CD4-positive, alpha-beta T cell (primary cell): ENCODE results near the gene RBM42. TPM values are rescaled to one million over a fixed set of nuclear protein-coding genes. Genes with fewer than 3 reads are reported as not detected.

Source experiments
- ATAC-seq: fragments of 200-7000 bp; cut with Tn5 transposase; one replicate; pipeline ENCODE4 v1.10.0; 2022; ENCODE audit warnings: mild to moderate bottlenecking; ENCODE audit not compliant: poor library complexity
- CTCF ChIA-PET: fragments of 350-600 bp; sonication (Branson Sonifier 250); formaldehyde crosslinking; loops from one replicate; lab custom pipeline; 2021; ENCODE audit warnings: antibody characterized with exemption, inconsistent platforms; lab: Charles Lee
- POLR2A ChIA-PET: fragments of 350-600 bp; sonication (Branson Sonifier 250); formaldehyde crosslinking; loops from one replicate; lab custom pipeline; 2021; ENCODE audit warnings: antibody characterized with exemption, inconsistent platforms; lab: Charles Lee
- DNase-seq, 14 experiments: peaks; one replicate each; pipeline ENCODE4 v3.0.0-alpha.2; 2013 to 2020; ENCODE audit warnings: mixed read lengths in 2 of 14
- H3K27ac ChIP-seq, 2 donors: one replicate each; pipeline versions ENCODE4 v1.5.1 to v1.7.0; 2013; ENCODE audit warnings: low read length in 2 of 2, low read depth in 1 of 2, mild to moderate bottlenecking in 1 of 2
- H3K27me3 ChIP-seq, 2 experiments: 1 replicate in 1 of 2; 2 replicates in 1 of 2; pipeline versions ENCODE4 v1.6.1 to v1.7.0; 2013; ENCODE audit warnings: low read length in 2 of 2, control low read depth in 1 of 2, mild to moderate bottlenecking in 1 of 2, moderate library complexity in 1 of 2; ENCODE audit not compliant: insufficient read depth in 2 of 2, control insufficient read depth in 1 of 2
- H3K36me3 ChIP-seq: one replicate; pipeline ENCODE4 v1.6.1; 2013; ENCODE audit warnings: low read length, control low read depth; ENCODE audit not compliant: insufficient read depth
- H3K4me1 ChIP-seq: one replicate; pipeline ENCODE4 v1.6.1; 2013; ENCODE audit warnings: low read length, control low read depth; ENCODE audit not compliant: insufficient read depth
- H3K4me3 ChIP-seq: one replicate; pipeline ENCODE4 v1.5.1; 2013; ENCODE audit warnings: mild to moderate bottlenecking, low read length, moderate library complexity
- H3K9me3 ChIP-seq, 2 experiments: 1 replicate in 1 of 2; 2 replicates in 1 of 2; pipeline versions ENCODE4 v1.6.1 to v1.7.0; 2013; ENCODE audit warnings: low read length in 2 of 2, mild to moderate bottlenecking in 2 of 2, control low read depth in 1 of 2, moderate library complexity in 1 of 2; ENCODE audit not compliant: control insufficient read depth in 1 of 2, insufficient read depth in 1 of 2
- H3K27ac Mint-ChIP-seq: one replicate; pipeline ENCODE4 v1.8.0; 2020; ENCODE audit warnings: mixed read lengths
- H3K27me3 Mint-ChIP-seq: one replicate; pipeline ENCODE4 v1.8.0; 2021; ENCODE audit warnings: mixed read lengths
- H3K36me3 Mint-ChIP-seq: one replicate; pipeline ENCODE4 v1.8.0; 2021; ENCODE audit warnings: low read depth, mixed read lengths
- H3K4me1 Mint-ChIP-seq: one replicate; pipeline ENCODE4 v1.8.0; 2021; ENCODE audit warnings: low read depth, mixed read lengths
- H3K4me3 Mint-ChIP-seq: one replicate; pipeline ENCODE4 v1.8.0; 2020; ENCODE audit warnings: mild to moderate bottlenecking, mixed read lengths
- H3K9me3 Mint-ChIP-seq: one replicate; pipeline ENCODE4 v1.8.0; 2020; ENCODE audit warnings: mixed read lengths
- intact Hi-C, 2 experiments: fragments of 100-400 bp; cut with DNase I in 1 of 2; cut with micrococcal nuclease in 1 of 2; formaldehyde crosslinking; loops; one replicate each; pipeline versions ENCODE4 v1.15.1 to v1.9.0; 2023 to 2025; cut with DNase I, micrococcal nuclease
- total RNA-seq, 174 experiments: library from RNA in 2 of 174; stranded (reverse) in 2 of 174; gene quantifications; one replicate each; pipeline ENCODE4 v1.2.3 and lab custom pipeline; 2021 to 2026
- TF ChIP-seq, protein P1 (sequence below): fragments of 200-600 bp; IDR thresholded peaks from one replicate; pipeline ENCODE4 v1.8.0; 2022; ENCODE audit warnings: antibody characterized with exemption, mild to moderate bottlenecking

Gene RBM42
- total RNA-seq, 2 experiments from 2014 or later: 45.7 to 48.8 TPM

GRCh38 chr19:35673121-35673804 lies 44.4 kb downstream of the RBM42 start:
- H3K27me3 ChIP-seq: peaks cover 11 to 13% of the 10 kb centered on the region in 2 experiments
- peaks cover 12% of the 10 kb centered on the region for H3K4me1 ChIP-seq
- peak; percentile 79 for ATAC-seq
- Mint-ChIP-seq H3K36me3 (no peaks in the 10 kb centered on the region), H3K4me1 (peaks cover 10% of the 10 kb centered on the region), H3K4me3 (peak overlapping the region; percentile 65), H3K27me3 (peaks cover 29% of the 10 kb centered on the region), H3K9me3 (no peaks in the 10 kb centered on the region), H3K27ac (no peak overlapping the region)
- ChIA-PET CTCF (interaction anchor here (0.6 kb wide), 1 partner anchor 21 kb away, joined by 4 read pairs; no protein-coding TSS in a partner anchor), POLR2A (interaction anchor here (1.1 to 1.9 kb wide), 2 partner anchors 25 to 30 kb away, joined by 6 to 7 read pairs; partner anchors contain the start of gene COX6B1)
- intact Hi-C loops: loop anchor here in 1 of 2 experiments (10.0 kb wide), 1 partner anchor 108 kb away; the partner anchor contains the start of gene ATP4A
- H3K36me3 ChIP-seq: no peaks in the 10 kb centered on the region
- no peak overlapping the region for H3K27ac ChIP-seq
- no peaks in the 10 kb centered on the region for H3K9me3 ChIP-seq
- TF ChIP-seq, protein P1, sequence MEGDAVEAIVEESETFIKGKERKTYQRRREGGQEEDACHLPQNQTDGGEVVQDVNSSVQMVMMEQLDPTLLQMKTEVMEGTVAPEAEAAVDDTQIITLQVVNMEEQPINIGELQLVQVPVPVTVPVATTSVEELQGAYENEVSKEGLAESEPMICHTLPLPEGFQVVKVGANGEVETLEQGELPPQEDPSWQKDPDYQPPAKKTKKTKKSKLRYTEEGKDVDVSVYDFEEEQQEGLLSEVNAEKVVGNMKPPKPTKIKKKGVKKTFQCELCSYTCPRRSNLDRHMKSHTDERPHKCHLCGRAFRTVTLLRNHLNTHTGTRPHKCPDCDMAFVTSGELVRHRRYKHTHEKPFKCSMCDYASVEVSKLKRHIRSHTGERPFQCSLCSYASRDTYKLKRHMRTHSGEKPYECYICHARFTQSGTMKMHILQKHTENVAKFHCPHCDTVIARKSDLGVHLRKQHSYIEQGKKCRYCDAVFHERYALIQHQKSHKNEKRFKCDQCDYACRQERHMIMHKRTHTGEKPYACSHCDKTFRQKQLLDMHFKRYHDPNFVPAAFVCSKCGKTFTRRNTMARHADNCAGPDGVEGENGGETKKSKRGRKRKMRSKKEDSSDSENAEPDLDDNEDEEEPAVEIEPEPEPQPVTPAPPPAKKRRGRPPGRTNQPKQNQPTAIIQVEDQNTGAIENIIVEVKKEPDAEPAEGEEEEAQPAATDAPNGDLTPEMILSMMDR: no peak
- peak in 12 of 14 experiments; percentile 7 to 69 (median 17) for DNase-seq
- peak overlapping the region; percentile 57 for H3K4me3 ChIP-seq

- Mint-ChIP-seq H3K4me1 (peaks cover 10% of the 10 kb centered on the region), H3K4me3 (no peak overlapping the region), H3K9me3 (no peaks in the 10 kb centered on the region), H3K36me3 (no peaks in the 10 kb centered on the region), H3K27me3 (peaks cover 22% of the 10 kb centered on the region), H3K27ac (no peak overlapping the region)
- ChIA-PET CTCF (no interaction called here), POLR2A (no interaction called here)
- H3K4me1 ChIP-seq: peaks cover 12% of the 10 kb centered on the region
- no peak for ATAC-seq
- no peak for DNase-seq
- intact Hi-C loops: loop anchor here in 1 of 2 experiments (10.0 kb wide), 1 partner anchor 111 kb away; the partner anchor contains the start of gene ATP4A
- no peaks in the 10 kb centered on the region for H3K9me3 ChIP-seq
- H3K27me3 ChIP-seq: peaks cover 5 to 9% of the 10 kb centered on the region in 2 experiments
- no peaks in the 10 kb centered on the region for H3K36me3 ChIP-seq
- TF ChIP-seq, protein P1: no peak
- H3K4me3 ChIP-seq: no peak overlapping the region
- no peak overlapping the region for H3K27ac ChIP-seq
Observed at GRCh38 chr19:35675589-35676140, 46.8 kb downstream of the RBM42 start.

Other genes starting within 250 kb of the RBM42 start
- gene FFAR2, start 180.8 kb upstream of the RBM42 start, total RNA-seq: under 1 TPM in 1 of 2 experiments, not detected in 1; 0.41 TPM
- not detected for gene KRTDAP, start 138.6 kb upstream of the RBM42 start, total RNA-seq
- not detected for gene DMKN, start 115.4 kb upstream of the RBM42 start, total RNA-seq
- not detected for gene SBSN, start 100.7 kb upstream of the RBM42 start, total RNA-seq
- not detected for gene GAPDHS, start 95.6 kb upstream of the RBM42 start, total RNA-seq
- gene TMEM147, start 83.4 kb upstream of the RBM42 start, total RNA-seq: 10 to 100 TPM; 20.3 to 22.0 TPM
- not detected for gene ATP4A, start 65.4 kb upstream of the RBM42 start, total RNA-seq
- gene PMIS2, start 42.9 kb upstream of the RBM42 start, total RNA-seq: not detected
- 10 to 100 TPM; 28.4 to 29.9 TPM for gene HAUS5, start 16.3 kb upstream of the RBM42 start, total RNA-seq
- gene ETV2, start 12.7 kb downstream of the RBM42 start, total RNA-seq: under 1 TPM; 0.58 to 0.59 TPM
- 100 to 1,000 TPM; 136 to 144 TPM for gene COX6B1, start 19.3 kb downstream of the RBM42 start, total RNA-seq
- under 1 TPM; 0.36 to 0.47 TPM for gene UPK1A, start 37.5 kb downstream of the RBM42 start, total RNA-seq
- gene ZBTB32, start 75.5 kb downstream of the RBM42 start, total RNA-seq: 1 to 10 TPM; 2.2 to 3.3 TPM
- gene KMT2B, start 89.0 kb downstream of the RBM42 start, total RNA-seq: 10 to 100 TPM; 59.4 to 59.7 TPM
- 10 to 100 TPM; 40.3 to 43.1 TPM for gene IGFLR1, start 113.4 kb downstream of the RBM42 start, total RNA-seq
- gene U2AF1L4, start 116.4 kb downstream of the RBM42 start, total RNA-seq: 10 to 100 TPM; 74.6 to 85.8 TPM
- gene PSENEN, start 116.6 kb downstream of the RBM42 start, total RNA-seq: 1 to 10 TPM; 7.3 to 9.4 TPM
- 1 to 10 TPM; 4.8 to 6.0 TPM for gene LIN37, start 119.5 kb downstream of the RBM42 start, total RNA-seq
- gene HSPB6, start 128.0 kb downstream of the RBM42 start, total RNA-seq: not detected
- gene PROSER3, start 129.1 kb downstream of the RBM42 start, total RNA-seq: 10 to 100 TPM; 19.4 to 22.6 TPM
- gene ARHGAP33, start 146.5 kb downstream of the RBM42 start, total RNA-seq: 10 to 100 TPM; 16.4 to 19.5 TPM
- gene PRODH2, start 183.8 kb downstream of the RBM42 start, total RNA-seq: not detected
- not detected for gene NPHS1, start 223.5 kb downstream of the RBM42 start, total RNA-seq
- under 1 TPM in 1 of 2 experiments, not detected in 1; 0.14 TPM for gene KIRREL2, start 227.9 kb downstream of the RBM42 start, total RNA-seq
- gene APLP1, start 239.5 kb downstream of the RBM42 start, total RNA-seq: not detected